GM21723 (cell line): ENCODE results near the gene NUAK2.

Experiments
- ATAC-seq: cut with Tn5 transposase; IDR thresholded peaks from one replicate; pipeline ENCODE4 v1.9.1; 2021; ENCODE audit warnings: mild to moderate bottlenecking, moderate library complexity; ENCODE audit not compliant: unreplicated experiment

NUAK2 gene

DNA sequence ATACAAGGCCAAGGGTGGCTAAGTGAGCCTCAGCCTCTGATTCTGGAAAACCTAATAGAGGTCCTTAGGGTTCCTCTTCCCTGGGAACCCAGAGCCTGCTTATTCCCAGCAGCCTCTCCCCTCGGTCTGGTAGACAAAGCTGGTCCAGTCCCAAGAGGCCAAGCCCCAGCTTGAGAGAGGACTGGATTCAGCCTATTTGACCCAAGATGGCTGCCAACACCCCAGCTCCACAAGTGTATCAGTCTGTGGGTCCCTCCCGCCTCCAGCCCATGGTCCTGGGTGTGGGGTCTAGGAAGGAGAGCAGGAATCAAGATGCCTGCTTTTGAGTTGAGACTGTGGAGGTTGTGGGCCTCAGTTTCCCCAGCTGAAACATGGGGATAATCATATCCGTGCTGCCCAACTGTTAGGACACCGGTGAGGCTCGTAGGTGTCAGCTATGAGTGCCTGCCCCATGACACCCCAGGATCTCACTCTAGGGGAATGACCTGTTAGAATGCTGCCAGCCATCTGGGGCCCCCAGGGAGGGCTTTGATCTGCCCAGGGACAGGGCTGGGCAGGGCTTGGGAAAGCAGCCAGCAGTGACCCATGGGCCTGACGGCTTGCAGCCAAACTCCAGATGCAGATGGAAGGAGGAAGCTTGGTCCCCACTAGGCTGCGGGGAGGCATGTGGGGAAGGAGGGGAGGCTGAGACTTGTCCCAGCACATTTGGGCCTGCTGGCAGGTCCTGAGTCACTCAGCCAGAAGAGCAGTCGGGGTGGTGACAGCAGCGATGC lies 45.4 kb downstream of the NUAK2 start:
- ATAC-seq, result no peak

DNA sequence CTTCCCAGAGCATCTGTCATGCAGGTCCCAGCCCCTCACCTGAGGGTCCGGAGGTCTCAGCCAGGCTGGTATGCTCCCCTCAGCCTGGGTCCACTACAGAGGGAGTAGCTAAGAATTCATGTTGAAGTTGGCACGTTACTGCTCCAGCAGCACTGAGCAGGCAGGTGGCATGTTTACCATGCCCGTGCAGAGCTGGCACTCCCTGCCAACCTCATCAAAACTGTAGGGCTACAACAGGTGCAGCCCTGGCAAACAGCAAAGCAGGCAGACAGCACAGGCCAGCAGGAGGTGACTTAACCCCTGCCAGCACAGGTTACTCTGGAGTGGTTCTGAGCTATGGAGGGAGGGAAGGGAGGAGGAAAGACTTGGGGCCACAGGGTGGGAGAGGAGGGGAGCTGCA lies 46.4 kb downstream of the NUAK2 start:
- ATAC-seq, result no peak

DNA sequence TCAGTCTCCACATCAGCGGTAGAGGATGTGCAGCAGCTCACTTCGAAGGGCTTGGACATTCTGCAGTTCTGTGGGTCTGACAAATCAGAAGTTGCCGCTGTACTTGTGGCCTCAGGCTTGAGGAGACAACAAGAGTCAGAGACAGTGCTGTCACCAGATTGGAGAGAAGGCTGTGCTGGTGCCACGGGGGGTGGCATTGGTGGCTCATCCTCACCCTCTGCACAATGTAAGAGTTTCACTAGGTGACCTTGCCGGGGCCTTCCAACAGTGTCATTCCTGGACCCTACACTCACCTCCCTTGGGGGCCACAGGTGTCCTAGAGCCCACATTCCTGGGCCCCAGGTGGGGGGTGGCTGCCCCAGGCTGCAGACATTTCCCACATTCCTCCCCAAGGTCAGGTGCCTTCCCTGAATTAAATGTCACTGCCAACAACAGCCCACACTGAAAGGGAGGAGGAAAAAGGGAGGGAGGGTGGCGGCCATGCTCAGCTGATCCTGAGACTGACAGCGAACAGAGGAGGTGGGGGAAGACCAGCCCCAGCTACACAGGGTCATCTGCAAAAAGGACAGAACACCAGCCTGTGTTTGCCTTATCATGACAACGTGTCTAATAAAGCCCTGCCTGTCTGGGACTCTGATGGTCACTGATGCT lies 47.4 kb downstream of the NUAK2 start:
- ATAC-seq, result peak; percentile 19

DNA sequence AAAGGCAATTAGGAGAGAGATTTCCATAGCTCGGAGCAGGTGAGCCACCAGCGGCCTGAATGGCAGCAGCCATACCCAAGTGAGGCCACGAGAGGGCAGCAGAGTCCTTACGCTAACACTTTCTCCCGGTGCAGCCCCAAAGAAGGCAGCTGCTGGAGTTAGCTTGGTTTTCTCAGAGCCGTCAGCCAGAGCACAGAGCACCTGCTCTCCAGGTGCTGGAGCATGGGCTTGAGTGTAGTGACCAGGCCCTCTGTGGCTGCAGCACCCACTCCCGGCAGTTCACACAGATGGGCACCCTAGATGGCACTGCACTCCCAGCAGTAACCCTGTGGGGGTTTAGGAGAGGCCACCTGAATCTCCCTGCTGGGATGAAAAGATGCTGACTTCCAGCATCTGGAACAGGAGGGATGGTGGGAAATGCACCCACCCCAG lies 48.0 kb downstream of the NUAK2 start:
- ATAC-seq, result peak; percentile 83

DNA sequence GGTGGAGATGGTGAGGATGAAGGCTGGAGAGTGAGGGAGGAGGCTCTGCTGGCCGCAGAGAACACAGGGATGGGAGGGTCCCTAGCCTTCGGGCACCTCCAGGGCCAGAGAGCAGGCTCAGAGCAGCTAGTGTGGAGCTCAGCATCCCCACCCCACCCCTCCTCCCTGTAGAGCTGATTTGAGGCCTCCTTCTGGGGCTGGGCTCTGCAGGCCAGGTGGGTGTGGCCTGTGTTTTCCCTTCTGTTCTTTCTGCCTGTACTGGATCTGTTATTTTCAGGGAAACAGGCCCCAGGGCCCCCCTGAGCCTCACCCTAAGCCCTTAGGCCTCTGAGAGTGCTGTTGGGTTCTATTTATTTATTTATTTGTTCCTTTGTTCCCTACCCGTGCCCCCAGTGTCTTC lies 49.0 kb downstream of the NUAK2 start:
- ATAC-seq, result no peak

DNA sequence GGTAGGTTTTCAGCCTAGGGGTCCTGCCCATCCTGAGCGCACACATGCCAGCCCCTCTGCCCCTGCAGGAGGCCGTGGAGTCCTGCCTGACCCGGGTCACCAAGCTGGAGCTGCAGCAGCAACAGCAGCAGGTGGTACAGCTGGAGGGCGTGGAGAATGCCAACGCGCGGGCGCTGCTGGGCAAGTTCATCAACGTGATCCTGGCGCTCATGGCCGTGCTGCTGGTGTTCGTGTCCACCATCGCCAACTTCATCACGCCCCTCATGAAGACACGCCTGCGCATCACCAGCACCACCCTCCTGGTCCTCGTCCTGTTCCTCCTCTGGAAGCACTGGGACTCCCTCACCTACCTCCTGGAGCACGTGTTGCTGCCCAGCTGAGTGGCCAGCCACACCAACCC lies 49.8 kb downstream of the NUAK2 start:
- no peak for ATAC-seq

DNA sequence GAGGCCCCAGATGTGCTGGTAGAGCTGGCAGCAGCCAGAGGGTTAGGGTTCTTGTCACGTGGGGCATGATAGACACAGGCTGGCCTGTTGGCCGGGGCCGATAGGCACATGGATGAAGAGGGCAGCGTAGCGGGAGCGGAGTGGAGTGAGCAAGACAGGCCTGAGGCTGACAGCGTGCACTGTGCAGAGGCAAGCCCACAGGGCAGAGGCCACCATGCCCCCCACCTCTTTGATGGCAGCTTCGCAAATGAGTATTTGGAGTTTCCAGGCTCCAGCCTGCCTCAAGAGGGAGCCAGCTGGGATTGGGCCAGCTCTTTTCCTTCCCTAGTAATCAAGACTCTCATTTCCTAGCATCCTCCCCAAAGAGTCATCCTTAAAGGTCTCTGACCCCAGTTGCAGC lies 50.3 kb downstream of the NUAK2 start:
- no peak for ATAC-seq

DNA sequence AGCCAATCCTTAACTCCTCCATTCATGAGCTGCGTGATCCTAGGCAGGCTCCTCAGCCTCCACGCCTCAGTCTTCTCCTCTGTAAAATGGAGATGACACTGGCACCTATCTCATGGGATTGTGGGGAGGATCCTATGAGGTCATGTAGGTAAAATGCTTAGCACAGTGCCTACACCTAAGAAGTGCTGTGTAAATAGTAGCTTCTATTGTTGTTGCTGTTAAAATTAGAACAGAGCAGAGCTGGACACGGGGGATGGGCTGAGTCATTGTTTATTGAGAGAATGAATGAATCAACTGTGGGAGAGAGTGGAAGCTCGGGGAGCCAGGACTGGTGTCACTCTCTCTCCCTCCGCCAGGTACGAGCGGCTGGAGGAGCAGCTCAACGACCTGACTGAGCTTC lies 50.8 kb downstream of the NUAK2 start:
- no peak for ATAC-seq

DNA sequence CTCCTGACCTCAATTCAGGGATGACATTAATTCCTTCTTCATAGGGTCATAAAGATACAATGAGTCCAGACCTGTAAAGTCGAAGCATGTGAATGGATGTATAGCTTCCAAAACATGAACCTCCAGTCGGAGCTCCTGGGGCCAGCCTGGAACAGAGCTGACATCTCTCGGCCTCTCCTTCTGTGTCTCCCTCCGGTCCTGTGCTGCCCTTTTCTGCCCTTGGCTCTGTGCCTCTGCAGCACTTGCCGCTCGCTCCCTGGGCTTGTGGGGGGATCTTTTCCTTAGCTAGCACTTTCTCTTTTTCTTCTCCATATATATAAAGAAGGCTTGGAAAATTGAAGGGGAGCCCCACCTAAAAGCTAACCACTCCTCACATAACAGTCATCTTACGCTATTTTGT lies 51.3 kb downstream of the NUAK2 start:
- ATAC-seq, result no peak

DNA sequence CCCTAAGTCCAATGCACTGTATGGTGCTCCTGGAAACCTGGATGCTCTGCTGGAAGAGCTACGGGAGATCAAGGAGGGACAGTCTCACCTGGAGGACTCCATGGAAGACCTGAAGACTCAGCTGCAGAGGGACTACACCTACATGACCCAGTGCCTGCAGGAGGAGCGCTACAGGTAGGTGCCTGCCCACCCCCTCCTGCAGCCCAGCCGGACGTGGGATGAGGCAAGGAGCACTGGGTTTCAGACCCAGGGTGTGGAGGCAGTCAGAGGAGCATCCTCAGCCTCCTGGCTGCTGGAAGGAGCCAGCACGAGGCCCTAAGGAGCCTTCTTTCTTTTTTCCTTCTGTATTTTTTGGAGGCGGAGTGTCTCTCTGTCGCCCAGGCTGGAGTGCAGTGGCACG lies 51.8 kb downstream of the NUAK2 start:
- no peak for ATAC-seq

DNA sequence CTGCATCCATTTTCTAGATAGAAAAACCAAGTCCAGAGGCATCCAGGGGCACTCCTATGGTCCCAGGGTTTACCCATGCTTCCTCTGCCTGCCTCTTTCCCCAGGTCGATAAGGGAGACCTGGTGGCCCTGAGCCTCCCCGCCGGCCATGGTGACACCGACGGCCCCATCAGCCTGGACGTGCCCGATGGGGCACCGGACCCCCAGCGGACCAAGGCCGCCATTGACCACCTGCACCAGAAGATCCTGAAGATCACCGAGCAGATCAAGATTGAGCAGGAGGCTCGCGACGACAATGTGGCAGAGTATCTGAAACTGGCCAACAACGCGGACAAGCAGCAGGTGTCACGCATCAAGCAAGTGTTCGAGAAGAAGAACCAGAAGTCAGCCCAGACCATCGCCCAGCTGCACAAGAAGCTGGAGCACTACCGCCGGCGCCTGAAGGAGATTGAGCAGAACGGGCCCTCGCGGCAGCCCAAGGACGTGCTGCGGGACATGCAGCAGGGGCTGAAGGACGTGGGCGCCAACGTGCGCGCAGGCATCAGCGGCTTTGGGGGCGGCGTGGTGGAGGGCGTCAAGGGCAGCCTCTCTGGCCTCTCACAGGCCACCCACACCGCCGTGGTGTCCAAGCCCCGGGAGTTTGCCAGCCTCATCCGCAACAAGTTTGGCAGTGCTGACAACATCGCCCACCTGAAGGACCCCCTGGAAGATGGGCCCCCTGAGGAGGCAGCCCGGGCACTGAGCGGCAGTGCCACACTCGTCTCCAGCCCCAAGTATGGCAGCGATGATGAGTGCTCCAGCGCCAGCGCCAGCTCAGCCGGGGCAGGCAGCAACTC lies 52.5 kb downstream of the NUAK2 start:
- ATAC-seq, result no peak

DNA sequence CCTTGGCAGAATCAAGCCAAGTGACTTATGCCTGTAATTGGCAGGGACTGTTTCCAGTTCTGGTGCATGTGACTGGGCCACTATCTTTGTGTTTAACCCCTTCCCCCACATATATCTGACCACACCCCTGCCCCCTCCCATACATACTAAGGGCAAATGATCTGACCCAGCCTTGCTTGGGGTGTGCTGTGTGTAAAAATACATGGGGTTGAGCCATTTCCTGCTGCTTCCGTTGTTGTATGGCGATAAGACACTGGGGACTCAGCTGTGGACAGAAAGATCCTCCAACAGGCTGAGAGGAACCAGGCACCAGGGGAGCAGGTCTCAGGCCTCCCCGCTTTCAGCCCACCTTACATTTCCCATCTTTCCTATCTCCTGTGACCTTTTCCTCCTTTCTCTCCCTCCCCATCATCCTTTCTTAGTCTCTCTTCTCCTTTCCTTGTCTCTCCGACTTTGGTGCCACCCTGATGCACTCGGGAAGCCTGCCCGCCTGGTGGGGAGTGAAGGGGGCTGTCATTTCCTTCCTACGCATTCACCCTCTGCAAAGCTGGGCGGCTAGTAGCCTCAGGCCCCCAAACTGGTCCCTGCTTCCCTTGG lies 54.1 kb downstream of the NUAK2 start:
- no peak for ATAC-seq

DNA sequence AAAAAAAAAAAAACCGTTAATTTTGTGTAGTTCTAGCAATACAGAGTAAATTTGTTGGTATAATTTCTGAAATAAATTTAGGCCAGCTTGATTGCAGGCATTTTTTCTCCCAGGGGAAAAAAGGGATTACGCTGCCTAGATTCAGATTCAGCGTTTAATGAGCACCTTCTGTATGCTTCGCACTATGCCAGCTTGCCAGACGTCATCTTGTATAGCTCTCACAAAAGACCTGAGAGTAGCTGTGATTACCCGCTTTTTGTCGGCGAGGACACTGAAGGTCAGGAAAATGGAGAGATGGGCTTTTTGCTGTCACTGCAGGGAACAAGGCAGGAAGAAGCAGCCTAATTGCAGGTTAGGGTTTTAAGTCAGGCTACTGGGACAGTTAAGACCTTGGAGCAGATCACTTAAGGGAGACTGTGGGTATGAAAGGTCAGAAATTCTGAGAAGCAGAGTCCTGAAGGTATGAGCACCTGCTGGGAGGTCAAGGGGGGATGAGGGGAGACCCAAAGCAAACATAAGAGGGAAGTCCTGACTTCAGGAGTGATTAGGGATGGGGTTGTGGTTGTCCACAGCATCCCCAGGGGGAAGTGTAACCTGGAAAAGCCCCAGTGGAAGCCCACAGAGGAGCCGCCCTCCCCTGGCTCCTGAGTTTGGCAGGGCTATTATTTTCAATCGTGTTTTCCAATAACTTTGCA lies 54.8 kb downstream of the NUAK2 start:
- no peak for ATAC-seq

DNA sequence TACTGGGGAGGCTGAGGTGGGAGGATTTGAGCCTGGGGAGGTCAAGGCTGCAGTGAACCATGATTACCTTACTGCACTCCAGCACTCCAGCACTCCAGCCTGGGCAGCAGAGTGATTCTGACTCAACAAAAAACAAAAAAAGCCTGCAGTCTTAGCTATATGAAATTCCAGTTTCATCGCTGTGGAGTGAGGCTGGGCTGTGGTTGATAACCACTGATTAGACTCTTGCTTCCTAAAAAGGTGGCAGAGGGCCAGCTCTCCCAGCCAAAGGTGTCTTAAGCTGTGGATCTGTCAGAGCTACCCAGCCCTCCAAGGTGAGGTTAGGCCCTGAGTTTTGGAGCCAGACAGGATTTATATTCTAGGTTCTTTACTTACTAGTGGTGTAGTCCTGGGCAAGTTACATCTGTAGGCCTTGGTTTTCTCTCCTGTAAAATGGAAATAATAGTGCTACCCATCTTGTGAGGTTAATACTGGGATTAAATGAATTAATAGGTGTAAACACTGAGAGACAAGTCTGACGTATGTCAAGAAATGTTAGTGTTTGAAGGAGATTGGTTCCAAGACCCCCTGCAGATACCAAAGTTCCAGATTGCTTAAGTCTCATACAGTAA lies 57.9 kb downstream of the NUAK2 start:
- no peak for ATAC-seq

DNA sequence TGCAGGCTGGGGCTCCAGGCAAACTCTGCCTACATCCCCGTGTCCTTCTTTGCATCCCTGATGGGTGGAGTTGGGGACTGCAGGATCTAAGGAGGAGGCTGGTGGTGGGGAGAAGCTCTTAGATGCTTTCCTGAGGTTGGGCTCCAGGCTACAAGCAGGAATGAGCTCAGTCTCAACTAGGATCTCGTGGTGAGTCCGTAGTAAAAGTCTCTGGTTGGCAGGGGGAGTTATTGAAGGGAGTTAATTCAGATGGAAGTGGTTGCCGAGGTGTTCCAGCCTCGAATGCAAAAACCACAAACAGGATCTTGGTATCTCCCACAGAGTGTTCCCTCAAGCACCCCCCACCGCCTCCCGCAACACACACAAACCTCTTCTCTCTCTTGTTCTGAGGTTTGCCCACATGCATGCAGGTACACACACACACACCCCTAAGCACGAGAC lies 58.8 kb downstream of the NUAK2 start:
- no peak for ATAC-seq

DNA sequence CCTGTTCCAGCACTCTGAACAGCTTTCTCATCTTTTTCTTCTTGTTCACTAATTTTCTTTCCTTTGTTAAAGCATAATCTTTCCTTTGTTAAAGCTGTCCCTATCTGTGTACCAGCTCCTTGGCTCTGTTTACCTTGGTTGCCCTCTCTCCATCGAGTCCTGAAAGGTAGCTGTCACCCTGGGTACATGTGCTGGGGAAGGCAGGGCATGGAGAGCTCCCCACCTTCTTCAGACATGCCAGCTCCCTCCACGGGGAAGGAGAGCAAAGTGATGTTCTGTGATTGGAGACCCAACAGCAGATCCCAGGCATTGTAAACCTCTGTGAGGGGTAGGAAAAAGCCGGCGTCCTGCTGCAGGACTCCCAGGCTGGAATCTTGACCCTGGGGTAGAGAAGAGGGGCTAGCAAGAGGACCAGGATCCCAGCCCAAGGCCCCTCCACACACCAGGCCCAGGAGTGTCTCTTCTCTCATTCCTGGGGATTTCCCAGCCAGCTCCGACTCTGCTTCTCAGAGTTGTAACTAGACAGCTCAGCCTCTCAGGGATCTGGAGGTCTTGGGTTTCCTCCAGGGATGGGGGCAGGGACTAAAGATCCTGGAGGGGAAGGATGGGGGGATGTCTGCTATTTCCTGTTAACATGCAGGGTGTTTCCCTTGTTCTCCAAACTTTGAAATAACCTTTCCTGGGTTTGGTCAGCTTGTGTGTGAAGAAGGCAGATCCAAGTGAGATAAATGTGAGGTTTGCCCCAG lies 59.4 kb downstream of the NUAK2 start:
- ATAC-seq, result no peak

DNA sequence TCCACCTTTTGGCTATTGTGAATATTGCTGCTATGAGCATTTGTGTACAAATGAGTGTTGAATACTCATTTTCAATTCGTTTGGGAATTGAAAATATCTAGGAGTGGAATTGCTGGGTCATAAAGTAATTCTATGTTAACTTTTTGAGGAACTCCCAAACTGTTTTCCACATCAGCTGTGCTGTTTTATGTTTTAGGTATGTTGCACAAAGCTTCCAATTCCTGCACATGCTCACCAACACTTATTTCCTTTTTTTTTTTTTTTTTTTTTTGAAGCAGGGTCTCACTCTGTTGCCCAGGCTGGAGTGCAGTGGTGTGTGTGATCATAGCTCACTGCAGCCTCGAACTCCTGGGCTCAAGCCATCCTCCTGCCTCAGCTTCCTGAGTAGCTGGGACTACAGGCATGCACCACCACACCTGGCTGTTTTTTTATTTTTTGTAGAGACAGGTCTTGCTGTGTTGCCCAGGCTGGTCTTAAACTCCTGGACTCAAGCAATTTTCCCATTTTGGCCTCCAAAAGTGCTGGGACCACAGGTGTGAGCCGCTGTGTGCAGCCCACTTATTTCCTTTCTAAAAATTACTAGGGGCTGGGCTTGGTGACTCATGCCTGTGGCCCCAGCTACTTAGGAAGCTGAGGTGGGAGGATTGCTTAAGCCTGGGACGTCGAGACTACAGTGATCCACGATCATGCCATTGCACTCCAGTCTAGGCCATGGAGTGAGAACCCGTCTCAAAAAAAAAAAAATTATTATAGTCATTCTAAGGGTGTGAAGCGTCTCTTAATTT lies 60.4 kb downstream of the NUAK2 start:
- ATAC-seq, result no peak

DNA sequence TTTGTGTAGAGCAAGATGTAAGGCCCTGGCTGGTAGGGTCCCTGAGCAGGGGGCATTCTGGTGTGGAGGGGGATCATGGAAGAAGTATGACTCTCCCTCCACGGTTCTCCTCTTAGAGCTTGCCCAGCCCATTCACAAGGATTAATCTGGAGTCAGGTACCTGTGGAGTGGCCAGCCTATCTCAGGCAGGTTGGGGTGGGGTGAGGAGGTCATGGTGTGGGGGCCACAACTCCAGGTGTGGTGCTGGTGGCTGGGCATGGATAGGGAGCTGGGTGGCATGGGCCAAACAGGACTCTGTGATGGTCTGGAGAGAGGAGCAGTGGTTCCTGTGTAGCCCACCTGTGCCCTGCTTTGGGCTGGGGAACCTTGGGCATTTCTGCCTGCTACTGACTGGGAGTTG lies 61.5 kb downstream of the NUAK2 start:
- ATAC-seq, result no peak

DNA sequence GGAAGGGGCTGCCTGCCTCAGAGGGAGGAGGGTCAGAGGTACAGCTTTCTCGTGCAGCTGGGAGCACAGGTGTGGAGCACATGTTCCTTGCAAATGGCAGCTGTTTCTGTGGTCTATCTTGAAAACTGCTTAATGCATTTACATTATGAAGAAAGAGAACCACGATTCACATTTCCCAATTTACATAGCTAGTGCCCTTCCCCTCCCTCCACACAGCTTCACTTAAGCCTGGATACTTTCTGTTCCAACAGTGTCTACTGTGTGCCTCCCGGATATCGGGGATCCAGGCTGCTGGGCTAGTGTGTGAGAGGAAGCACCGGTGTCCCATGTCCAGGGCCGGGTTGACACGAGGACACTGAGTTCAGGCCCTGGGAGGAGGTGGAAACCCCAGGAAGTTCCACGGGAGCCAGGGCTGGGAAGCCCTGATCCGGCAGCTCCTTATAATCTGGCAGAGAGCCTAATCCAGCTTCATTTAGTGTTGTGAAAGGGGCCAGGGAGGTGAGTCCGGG lies 62.2 kb downstream of the NUAK2 start:
- ATAC-seq, result no peak
